GM12891 (cell line): Measurements from ENCODE around the gene MSI2.
A peak's percentile ranks its signal among the peaks of the same experiment; 100 is the strongest.

Experiments
- DNase-seq: peaks from one replicate; pipeline ENCODE4 v3.0.0; 2011; ENCODE audit warnings: low spot score; ENCODE audit not compliant: insufficient read length
- FAIRE-seq: peaks from 2 replicates; lab custom pipeline; 2011; peaks lifted over from hg19 to GRCh38; lab: Jason Lieb, UNC
- PAX5 ChIP-seq: IDR thresholded peaks from 2 replicates; pipeline ENCODE4 v1.6.1; 2011; ENCODE audit warnings: low read length, moderate library complexity, mild to moderate bottlenecking; ENCODE audit not compliant: insufficient read depth, severe bottlenecking
- POLR2A ChIP-seq: IDR thresholded peaks from 2 replicates; pipeline ENCODE4 v1.6.1; 2011; ENCODE audit warnings: low read depth, low read length, control low read depth
- POLR2AphosphoS5 ChIP-seq: IDR thresholded peaks from 2 replicates; pipeline ENCODE4 v1.6.1; 2011; ENCODE audit warnings: low read depth, low read length, control low read depth
- POU2F2 ChIP-seq: IDR thresholded peaks from 2 replicates; pipeline ENCODE4 v1.6.1; 2011; ENCODE audit warnings: low read depth, mild to moderate bottlenecking, control low read depth, low read length, moderate library complexity
- SPI1 ChIP-seq: IDR thresholded peaks from 2 replicates; pipeline ENCODE4 v1.6.1; 2011; ENCODE audit warnings: low read depth, low read length, control low read depth
- TAF1 ChIP-seq: IDR thresholded peaks from 2 replicates; pipeline ENCODE4 v1.6.1; 2011; ENCODE audit warnings: low read depth, low read length, control low read depth

The MSI2 gene

GRCh38 chr17:57471868-57472368, 215.6 kb downstream of the MSI2 start:
- TF ChIP-seq POLR2A (no peak), POLR2AphosphoS5 (no peak), POU2F2 (no peak), TAF1 (no peak), SPI1 (no peak), PAX5 (no peak)
- DNase-seq (no peak), FAIRE-seq (no peak)

DNA sequence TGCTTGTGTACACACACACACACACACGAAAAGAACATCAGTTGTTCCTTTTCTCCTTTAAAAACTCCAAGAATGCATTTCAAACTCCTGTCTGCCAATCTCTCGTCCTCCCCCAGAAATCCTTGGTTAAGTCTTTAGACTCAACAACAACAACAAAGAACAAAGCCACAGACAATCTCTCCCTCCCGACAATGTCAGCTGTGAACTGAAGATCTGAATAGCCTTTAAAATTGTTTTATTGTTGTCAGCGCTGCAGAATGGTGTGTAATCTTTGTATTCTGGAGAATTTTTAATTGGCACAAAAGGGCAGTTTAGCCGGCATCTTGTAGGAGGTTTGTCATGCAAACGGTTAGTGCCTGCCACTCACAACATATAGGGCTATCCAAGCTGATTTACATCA, 219.5 kb downstream of the MSI2 start:
- no peak for FAIRE-seq
- DNase-seq = no peak
- TF ChIP-seq POLR2AphosphoS5 (no peak), PAX5 (no peak), POU2F2 (no peak)

GRCh38 chr17:57477522-57478362, 221.4 kb downstream of the MSI2 start:
- FAIRE-seq (no peak), DNase-seq (no peak)
- no peak for TF ChIP-seq POLR2AphosphoS5
- TF ChIP-seq PAX5 = no peak
- TF ChIP-seq POLR2A = no peak
- no peak for TF ChIP-seq POU2F2
- TF ChIP-seq SPI1 = no peak

DNA sequence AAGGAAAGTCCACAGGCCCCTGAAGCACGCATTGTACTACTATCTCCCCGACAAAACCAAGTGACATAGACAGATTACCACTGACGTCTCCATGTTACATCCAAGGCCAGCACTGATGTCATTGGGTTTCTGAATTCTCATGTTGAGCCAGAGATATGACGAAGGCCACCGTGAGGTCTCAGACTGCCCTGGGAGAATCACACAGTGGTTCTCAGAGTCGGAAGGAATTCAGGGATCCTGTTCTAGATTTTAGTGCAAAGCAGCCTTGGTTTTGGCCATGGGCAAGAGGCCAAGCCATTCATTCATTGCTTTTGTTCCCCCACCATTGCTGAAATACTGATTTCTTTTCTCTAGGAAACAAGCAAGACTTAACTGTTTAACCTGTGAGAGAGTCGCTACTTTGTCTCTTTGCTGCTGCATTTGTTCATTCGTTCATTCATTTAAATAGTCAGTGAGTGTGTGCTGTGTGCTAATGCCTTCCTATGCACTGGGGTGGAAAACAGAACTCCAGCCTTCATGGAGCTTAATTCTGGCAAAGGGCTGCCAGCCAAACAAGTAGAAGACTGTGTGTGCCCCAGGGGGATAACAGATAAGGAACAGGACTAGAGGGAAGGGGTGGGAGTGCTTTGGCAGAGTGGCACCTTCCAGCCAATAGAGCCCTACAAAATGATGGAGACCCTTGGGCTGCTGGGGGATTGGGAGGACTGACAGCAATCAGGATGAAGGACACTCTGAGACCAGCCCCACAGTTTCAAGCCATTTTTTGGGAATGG, 222.3 kb downstream of the MSI2 start:
- no peak for FAIRE-seq
- TF ChIP-seq TAF1 (no peak), POLR2AphosphoS5 (no peak), SPI1 (no peak), PAX5 (no peak), POLR2A (no peak), POU2F2 (no peak)
- DNase-seq = no peak

GRCh38 chr17:57480438-57481196, 224.3 kb downstream of the MSI2 start:
- FAIRE-seq (peak; percentile 26), DNase-seq (no peak)
- no peak for TF ChIP-seq PAX5
- no peak for TF ChIP-seq SPI1
- TF ChIP-seq TAF1 = no peak
- TF ChIP-seq POLR2A = no peak
- no peak for TF ChIP-seq POLR2AphosphoS5
- no peak for TF ChIP-seq POU2F2

GRCh38 chr17:57481910-57482391, 225.6 kb downstream of the MSI2 start:
- DNase-seq (no peak), FAIRE-seq (no peak)
- no peak for TF ChIP-seq SPI1

DNA sequence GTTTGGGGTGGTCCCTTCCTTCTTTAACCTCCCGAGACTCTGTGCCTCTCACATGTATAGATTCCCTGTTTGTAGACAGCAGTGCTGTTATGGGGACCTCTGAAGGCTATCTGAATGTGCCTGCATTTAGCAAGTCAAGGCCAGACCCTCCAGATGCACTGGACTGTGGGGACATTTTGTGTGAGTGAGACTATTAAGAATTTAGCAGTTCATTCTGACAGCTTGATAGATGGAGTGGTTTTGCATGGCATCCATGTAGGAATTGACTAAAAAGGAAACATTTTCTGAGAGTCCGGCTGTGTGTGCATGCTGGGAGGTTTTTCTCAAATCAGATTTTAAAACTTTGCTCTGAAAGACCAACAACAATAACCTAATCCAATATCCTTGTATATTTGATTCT, 226.3 kb downstream of the MSI2 start:
- no peak for FAIRE-seq
- TF ChIP-seq POU2F2 (no peak), POLR2AphosphoS5 (no peak), POLR2A (no peak), SPI1 (no peak), PAX5 (no peak), TAF1 (no peak)
- DNase-seq = no peak

DNA sequence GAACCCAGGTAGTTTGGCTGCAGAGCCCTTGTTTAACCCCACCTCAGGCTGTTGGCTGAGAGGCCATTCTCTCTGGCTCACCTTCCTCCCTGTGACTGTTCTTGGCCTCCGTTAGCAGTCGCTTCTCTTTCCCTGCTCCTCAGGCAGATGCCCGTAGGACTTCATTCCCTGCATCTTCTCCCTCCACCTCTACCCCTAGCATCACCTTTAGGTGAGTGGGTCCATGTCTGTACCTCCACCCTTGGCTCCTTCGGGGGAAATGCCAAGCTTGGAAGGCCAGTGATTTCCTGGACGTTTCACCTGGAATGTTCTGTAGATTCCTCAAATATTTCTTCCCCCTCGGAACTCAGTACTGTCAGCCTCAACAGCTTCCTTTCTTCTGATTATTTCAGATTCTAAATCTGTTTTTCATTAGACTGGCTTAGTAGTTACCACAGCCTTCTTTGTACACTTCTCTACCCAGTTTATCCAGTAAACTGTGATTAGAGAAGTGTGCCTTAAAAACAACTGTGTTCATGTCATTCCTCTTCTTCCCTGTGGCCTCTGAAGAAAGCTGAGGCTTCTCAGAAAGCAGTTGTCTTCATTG, 227.9 kb downstream of the MSI2 start:
- DNase-seq = no peak
- TF ChIP-seq POU2F2 (no peak), TAF1 (no peak), POLR2A (no peak), SPI1 (no peak), POLR2AphosphoS5 (no peak), PAX5 (no peak)
- FAIRE-seq = no peak
